Right lobe of liver (tissue), 4 donors: Measurements from ENCODE around the gene MAML3.
A peak's percentile ranks its signal among the peaks of the same experiment; 100 is the strongest.

Experiments used
- CTCF ChIP-seq, 4 donors: fragments of 200-600 bp in 3 of 4; fragments of 450-650 bp in 1 of 4; IDR thresholded peaks; one replicate each; pipeline versions ENCODE4 v1.5.1 to v1.8.0; 2016 to 2022; ENCODE audit warnings: antibody characterized with exemption in 4 of 4, mild to moderate bottlenecking in 2 of 4
- POLR2A ChIP-seq: fragments of 450-650 bp; IDR thresholded peaks from one replicate; pipeline ENCODE4 v1.6.1; 2017; ENCODE audit warnings: antibody characterized with exemption, mild to moderate bottlenecking
- donor health status: DM: no; HTN: no; CAD: no.
- donor health status: DM: no; HTN: no; CAD: no.
- donor health status: DM: no; HTN: yes; CAD: no.

GRCh38 chr4:139761461-139761860, 392.5 kb downstream of the MAML3 start:
- TF ChIP-seq CTCF (IDR thresholded peaks at IDR 0.05) (peak in 3 of 4 donors; percentile 6 to 14 (median 7)), POLR2A (no peak)
